ENCODE data around the gene TEDDM1. TPM values are rescaled to one million over a fixed set of nuclear protein-coding genes. Genes with fewer than 3 reads are reported as not detected.

TEDDM1 gene
- total and polyA plus RNA-seq, 10 of the 15 experiments (the other 5 are each of a cell fraction or from before 2014, with no cell fraction given), result 0.11 TPM; not detected in 9

- ChIA-PET POLR2A (no interaction called here), SMC1A (ENCODE audit: uncharacterized antibody, unreplicated experiment) (interaction anchor here (1.0 to 1.7 kb wide), 2 partner anchors 9 to 189 kb away, joined by 3 to 13 read pairs; no protein-coding TSS in a partner anchor), CTCF (interaction anchor here (0.8 to 1.3 kb wide), 3 partner anchors 9 to 262 kb away, joined by 3 to 5 read pairs (median 3); no protein-coding TSS in a partner anchor), RAD21 (ENCODE audit: unreplicated experiment) (interaction anchor here (1.3 kb wide), 1 partner anchor 262 kb away, joined by 5 read pairs; no protein-coding TSS in a partner anchor)
- Histone ChIP-seq H3K4me3 (no peak overlapping the region), H3K4me2 (ENCODE audit: control insufficient read depth, insufficient read depth) (no peak overlapping the region), H2AFZ (ENCODE audit: control insufficient read depth, low read depth, low read length) (no peak overlapping the region), H3K9ac (ENCODE audit: control insufficient read depth, insufficient read depth, low read length) (no peak overlapping the region), H3K79me2 (ENCODE audit: control insufficient read depth, insufficient read depth, low read length) (no peaks in the 10 kb centered on the region), H3K27ac (ENCODE audit: control insufficient read depth, insufficient read depth) (no peak overlapping the region), H4K20me1 (ENCODE audit: control insufficient read depth, insufficient read depth) (no peaks in the 10 kb centered on the region), H3K36me3 (ENCODE audit: control insufficient read depth in 2 of 2, insufficient read depth in 2 of 2, low read length in 1 of 2) (no peaks in the 10 kb centered on the region), H3K27me3 (replicated peaks in 1 of 2; ENCODE audit: control insufficient read depth in 2 of 2, insufficient read depth in 2 of 2, low read length in 1 of 2) (no peaks in the 10 kb centered on the region), H3K4me1 (ENCODE audit: control insufficient read depth, insufficient read depth, low read length) (no peaks in the 10 kb centered on the region), H3K9me3 (replicated peaks; ENCODE audit: control insufficient read depth, insufficient read depth, low read length) (no peaks in the 10 kb centered on the region; the same call in 2 of the 3 replicates)
- in situ Hi-C loops (cut with MboI) (no loop called here), intact Hi-C loops (cut with micrococcal nuclease; ENCODE audit: unreplicated experiment) (no loop called here)
- DNase-seq (ENCODE audit: low read depth, low spot score), result no peak
- no TSS peak for BruUV-seq (replicated peaks)
- no peak for FAIRE-seq
- 55% methylated on average over 1 of the region's 1 CpG for WGBS (ENCODE audit: insufficient coverage, insufficient replicate concordance, low lambda C conversion rate, missing lambda C conversion rate)
- ATAC-seq, result no peak
- TF ChIP-seq RELA (IDR thresholded peaks at IDR 0.05; ENCODE audit: borderline replicate concordance, partially characterized antibody), result no peak
- TF ChIP-seq YY1 (IDR thresholded peaks at IDR 0.05; ENCODE audit: low read depth, low read length), result no peak
- TF ChIP-seq, protein P1, sequence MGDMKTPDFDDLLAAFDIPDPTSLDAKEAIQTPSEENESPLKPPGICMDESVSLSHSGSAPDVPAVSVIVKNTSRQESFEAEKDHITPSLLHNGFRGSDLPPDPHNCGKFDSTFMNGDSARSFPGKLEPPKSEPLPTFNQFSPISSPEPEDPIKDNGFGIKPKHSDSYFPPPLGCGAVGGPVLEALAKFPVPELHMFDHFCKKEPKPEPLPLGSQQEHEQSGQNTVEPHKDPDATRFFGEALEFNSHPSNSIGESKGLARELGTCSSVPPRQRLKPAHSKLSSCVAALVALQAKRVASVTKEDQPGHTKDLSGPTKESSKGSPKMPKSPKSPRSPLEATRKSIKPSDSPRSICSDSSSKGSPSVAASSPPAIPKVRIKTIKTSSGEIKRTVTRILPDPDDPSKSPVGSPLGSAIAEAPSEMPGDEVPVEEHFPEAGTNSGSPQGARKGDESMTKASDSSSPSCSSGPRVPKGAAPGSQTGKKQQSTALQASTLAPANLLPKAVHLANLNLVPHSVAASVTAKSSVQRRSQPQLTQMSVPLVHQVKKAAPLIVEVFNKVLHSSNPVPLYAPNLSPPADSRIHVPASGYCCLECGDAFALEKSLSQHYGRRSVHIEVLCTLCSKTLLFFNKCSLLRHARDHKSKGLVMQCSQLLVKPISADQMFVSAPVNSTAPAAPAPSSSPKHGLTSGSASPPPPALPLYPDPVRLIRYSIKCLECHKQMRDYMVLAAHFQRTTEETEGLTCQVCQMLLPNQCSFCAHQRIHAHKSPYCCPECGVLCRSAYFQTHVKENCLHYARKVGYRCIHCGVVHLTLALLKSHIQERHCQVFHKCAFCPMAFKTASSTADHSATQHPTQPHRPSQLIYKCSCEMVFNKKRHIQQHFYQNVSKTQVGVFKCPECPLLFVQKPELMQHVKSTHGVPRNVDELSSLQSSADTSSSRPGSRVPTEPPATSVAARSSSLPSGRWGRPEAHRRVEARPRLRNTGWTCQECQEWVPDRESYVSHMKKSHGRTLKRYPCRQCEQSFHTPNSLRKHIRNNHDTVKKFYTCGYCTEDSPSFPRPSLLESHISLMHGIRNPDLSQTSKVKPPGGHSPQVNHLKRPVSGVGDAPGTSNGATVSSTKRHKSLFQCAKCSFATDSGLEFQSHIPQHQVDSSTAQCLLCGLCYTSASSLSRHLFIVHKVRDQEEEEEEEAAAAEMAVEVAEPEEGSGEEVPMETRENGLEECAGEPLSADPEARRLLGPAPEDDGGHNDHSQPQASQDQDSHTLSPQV (IDR thresholded peaks at IDR 0.05), result no peak
- TF ChIP-seq CEBPZ (IDR thresholded peaks at IDR 0.05; ENCODE audit: low read depth, low read length), result no peak
- TF ChIP-seq CBX5 (IDR thresholded peaks at IDR 0.05; ENCODE audit: low read depth), result no peak
- TF ChIP-seq, protein P2, sequence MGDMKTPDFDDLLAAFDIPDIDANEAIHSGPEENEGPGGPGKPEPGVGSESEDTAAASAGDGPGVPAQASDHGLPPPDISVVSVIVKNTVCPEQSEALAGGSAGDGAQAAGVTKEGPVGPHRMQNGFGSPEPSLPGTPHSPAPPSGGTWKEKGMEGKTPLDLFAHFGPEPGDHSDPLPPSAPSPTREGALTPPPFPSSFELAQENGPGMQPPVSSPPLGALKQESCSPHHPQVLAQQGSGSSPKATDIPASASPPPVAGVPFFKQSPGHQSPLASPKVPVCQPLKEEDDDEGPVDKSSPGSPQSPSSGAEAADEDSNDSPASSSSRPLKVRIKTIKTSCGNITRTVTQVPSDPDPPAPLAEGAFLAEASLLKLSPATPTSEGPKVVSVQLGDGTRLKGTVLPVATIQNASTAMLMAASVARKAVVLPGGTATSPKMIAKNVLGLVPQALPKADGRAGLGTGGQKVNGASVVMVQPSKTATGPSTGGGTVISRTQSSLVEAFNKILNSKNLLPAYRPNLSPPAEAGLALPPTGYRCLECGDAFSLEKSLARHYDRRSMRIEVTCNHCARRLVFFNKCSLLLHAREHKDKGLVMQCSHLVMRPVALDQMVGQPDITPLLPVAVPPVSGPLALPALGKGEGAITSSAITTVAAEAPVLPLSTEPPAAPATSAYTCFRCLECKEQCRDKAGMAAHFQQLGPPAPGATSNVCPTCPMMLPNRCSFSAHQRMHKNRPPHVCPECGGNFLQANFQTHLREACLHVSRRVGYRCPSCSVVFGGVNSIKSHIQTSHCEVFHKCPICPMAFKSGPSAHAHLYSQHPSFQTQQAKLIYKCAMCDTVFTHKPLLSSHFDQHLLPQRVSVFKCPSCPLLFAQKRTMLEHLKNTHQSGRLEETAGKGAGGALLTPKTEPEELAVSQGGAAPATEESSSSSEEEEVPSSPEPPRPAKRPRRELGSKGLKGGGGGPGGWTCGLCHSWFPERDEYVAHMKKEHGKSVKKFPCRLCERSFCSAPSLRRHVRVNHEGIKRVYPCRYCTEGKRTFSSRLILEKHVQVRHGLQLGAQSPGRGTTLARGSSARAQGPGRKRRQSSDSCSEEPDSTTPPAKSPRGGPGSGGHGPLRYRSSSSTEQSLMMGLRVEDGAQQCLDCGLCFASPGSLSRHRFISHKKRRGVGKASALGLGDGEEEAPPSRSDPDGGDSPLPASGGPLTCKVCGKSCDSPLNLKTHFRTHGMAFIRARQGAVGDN (IDR thresholded peaks at IDR 0.05), result no peak
- no peak for TF ChIP-seq BRCA1 (IDR thresholded peaks at IDR 0.05; ENCODE audit: low read depth, low read length)
- no peak for TF ChIP-seq HDGF (IDR thresholded peaks at IDR 0.05)
- TF ChIP-seq, protein P3, sequence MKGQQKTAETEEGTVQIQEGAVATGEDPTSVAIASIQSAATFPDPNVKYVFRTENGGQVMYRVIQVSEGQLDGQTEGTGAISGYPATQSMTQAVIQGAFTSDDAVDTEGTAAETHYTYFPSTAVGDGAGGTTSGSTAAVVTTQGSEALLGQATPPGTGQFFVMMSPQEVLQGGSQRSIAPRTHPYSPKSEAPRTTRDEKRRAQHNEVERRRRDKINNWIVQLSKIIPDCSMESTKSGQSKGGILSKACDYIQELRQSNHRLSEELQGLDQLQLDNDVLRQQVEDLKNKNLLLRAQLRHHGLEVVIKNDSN (IDR thresholded peaks at IDR 0.05; ENCODE audit: borderline replicate concordance, extremely low read length, insufficient read depth, low read depth, low read length), result no peak
- TF ChIP-seq ZNF24 (IDR thresholded peaks at IDR 0.05), result no peak
- no peak for TF ChIP-seq FOXK2 (IDR thresholded peaks at IDR 0.05)
- TF ChIP-seq EED (IDR thresholded peaks at IDR 0.05; ENCODE audit: low read depth), result no peak
- no peak for TF ChIP-seq HDAC2 (IDR thresholded peaks at IDR 0.05)
Measured at GRCh38 chr1:182405578-182405977, 5.1 kb upstream of the TEDDM1 start.
